ENCODE data around the gene NDUFB2. TPM values are rescaled to one million over a fixed set of nuclear protein-coding genes. Genes with fewer than 3 reads are reported as not detected.

The NDUFB2 gene
- total and polyA plus RNA-seq, 2 donors (not counting 3 experiments of a cell fraction or from before 2014, with no cell fraction given), result 197 to 1,075 TPM

DNA sequence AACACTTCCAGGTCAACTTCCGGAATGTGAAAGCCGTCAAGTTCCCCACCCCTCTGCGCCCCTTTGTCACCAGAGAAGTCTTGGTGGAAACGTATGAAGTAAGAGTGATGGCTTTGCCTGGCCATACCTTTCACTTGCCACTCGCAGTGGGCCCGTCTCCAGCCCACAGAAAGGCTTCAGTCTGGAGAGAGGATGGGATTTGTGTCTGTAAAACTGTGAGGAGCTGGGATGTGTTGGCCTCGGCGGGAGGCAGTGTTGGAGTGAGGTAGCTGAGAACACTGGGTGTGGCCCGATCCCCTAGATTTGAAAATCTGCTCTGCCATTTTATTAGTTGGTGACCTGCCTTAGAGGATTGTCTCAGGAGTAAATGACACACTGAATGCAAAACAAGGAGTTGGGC is 17.3 kb upstream of the NDUFB2 start:
- CTCF ChIA-PET, result interaction anchor here (1.0 to 1.1 kb wide), 2 partner anchors 132 to 971 kb away, joined by 3 read pairs; no protein-coding TSS in a partner anchor
- no peaks in the 10 kb centered on the region for H4K20me1 ChIP-seq (replicated peaks; ENCODE audit: control insufficient read depth, extremely low read depth, insufficient read depth, low read length)
- DNase-seq (ENCODE audit: low read depth, low spot score), result no peak
- H3K27me3 ChIP-seq (ENCODE audit: control insufficient read depth in 2 of 2, insufficient read depth in 2 of 2, low read length in 2 of 2), result no peaks in the 10 kb centered on the region
- POLR2A ChIA-PET, result no interaction called here
- H3K79me2 ChIP-seq (ENCODE audit: control insufficient read depth, insufficient read depth, low read length), result no peaks in the 10 kb centered on the region
- no peak overlapping the region for H3K27ac ChIP-seq (ENCODE audit: insufficient read depth, low read depth, low read length)
- H3K9ac ChIP-seq (replicated peaks; ENCODE audit: extremely low read depth, insufficient read depth, low read length), result no peak overlapping the region
- dilution Hi-C loops (cut with MboI; ENCODE audit: extremely low pct_ligation_motif_present, low sequenced_read_pairs) (no loop called here), intact Hi-C loops (cut with micrococcal nuclease) (loop anchor here (5.0 to 10.0 kb wide), 2 partner anchors 243 to 976 kb away; partner anchors contain the start of gene BRAF)
- H3K4me2 ChIP-seq (ENCODE audit: insufficient read depth, low read length), result no peak overlapping the region
- no peak overlapping the region for H3K4me3 ChIP-seq (replicated peaks in 1 of 3; ENCODE audit: insufficient read depth in 1 of 3, low read depth in 1 of 3, low read length in 3 of 3)
- BruUV-seq (replicated peaks), result no TSS peak
- FAIRE-seq, result no peak
- TF ChIP-seq POLR2A (IDR thresholded peaks at IDR 0.05; ENCODE audit: low read depth, low read length), result no peak
- TF ChIP-seq, protein P1, sequence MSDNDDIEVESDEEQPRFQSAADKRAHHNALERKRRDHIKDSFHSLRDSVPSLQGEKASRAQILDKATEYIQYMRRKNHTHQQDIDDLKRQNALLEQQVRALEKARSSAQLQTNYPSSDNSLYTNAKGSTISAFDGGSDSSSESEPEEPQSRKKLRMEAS (IDR thresholded peaks at IDR 0.05; ENCODE audit: insufficient read depth, insufficient read length), result no peak
- TF ChIP-seq GATA2 (IDR thresholded peaks at IDR 0.05; ENCODE audit: insufficient read depth, insufficient read length, low read depth, low read length), result no peak
- no peak for TF ChIP-seq POLR2AphosphoS5 (IDR thresholded peaks at IDR 0.05; ENCODE audit: insufficient read depth, low read depth, low read length)
- no peak for TF ChIP-seq FOS (IDR thresholded peaks at IDR 0.05; ENCODE audit: borderline replicate concordance, insufficient read depth, low read length)
- TF ChIP-seq EZH2 (IDR thresholded peaks at IDR 0.05; ENCODE audit: borderline replicate concordance, low read depth, low read length, severe bottlenecking), result no peak
- no peak for TF ChIP-seq MYC (IDR thresholded peaks at IDR 0.05; ENCODE audit: low read depth, low read length)
- TF ChIP-seq JUN (IDR thresholded peaks at IDR 0.05; ENCODE audit: borderline replicate concordance, insufficient read depth, insufficient read length, low read depth), result no peak
- TF ChIP-seq, protein P2, sequence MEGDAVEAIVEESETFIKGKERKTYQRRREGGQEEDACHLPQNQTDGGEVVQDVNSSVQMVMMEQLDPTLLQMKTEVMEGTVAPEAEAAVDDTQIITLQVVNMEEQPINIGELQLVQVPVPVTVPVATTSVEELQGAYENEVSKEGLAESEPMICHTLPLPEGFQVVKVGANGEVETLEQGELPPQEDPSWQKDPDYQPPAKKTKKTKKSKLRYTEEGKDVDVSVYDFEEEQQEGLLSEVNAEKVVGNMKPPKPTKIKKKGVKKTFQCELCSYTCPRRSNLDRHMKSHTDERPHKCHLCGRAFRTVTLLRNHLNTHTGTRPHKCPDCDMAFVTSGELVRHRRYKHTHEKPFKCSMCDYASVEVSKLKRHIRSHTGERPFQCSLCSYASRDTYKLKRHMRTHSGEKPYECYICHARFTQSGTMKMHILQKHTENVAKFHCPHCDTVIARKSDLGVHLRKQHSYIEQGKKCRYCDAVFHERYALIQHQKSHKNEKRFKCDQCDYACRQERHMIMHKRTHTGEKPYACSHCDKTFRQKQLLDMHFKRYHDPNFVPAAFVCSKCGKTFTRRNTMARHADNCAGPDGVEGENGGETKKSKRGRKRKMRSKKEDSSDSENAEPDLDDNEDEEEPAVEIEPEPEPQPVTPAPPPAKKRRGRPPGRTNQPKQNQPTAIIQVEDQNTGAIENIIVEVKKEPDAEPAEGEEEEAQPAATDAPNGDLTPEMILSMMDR (IDR thresholded peaks at IDR 0.05; ENCODE audit: extremely low read depth in 1 of 2, insufficient read depth in 1 of 2, low read depth in 1 of 2, low read length in 2 of 2), result no peak
- no peaks in the 10 kb centered on the region for H3K9me1 ChIP-seq (replicated peaks; ENCODE audit: control insufficient read depth, extremely low read depth, insufficient read depth, low read length)
- H2AFZ ChIP-seq (ENCODE audit: low read depth, low read length), result no peak overlapping the region
- H3K36me3 ChIP-seq (ENCODE audit: control insufficient read depth in 2 of 2, extremely low read depth in 1 of 2, insufficient read depth in 2 of 2, low read length in 2 of 2), result peaks cover 0 to 7% of the 10 kb centered on the region in 2 experiments
- peaks cover 4% of the 10 kb centered on the region for H3K4me1 ChIP-seq (ENCODE audit: control insufficient read depth, extremely low read depth, insufficient read depth, low read length)
- no peaks in the 10 kb centered on the region for H3K9me3 ChIP-seq (replicated peaks; ENCODE audit: control insufficient read depth, insufficient read depth, low read length)
